ENCODE measurements around the gene MTARC2.

The MTARC2 gene

GRCh38 chr1:220803401-220804201, 55.5 kb downstream of the MTARC2 start:
- peak; percentile 58 for TF ChIP-seq CTCF (IDR thresholded peaks at IDR 0.05; ENCODE audit: extremely low read depth, missing control alignments)
- no peak for DNase-seq (ENCODE audit: low spot score)

- TF ChIP-seq CTCF (IDR thresholded peaks at IDR 0.05; ENCODE audit: extremely low read depth, missing control alignments) = no peak
- no peak for DNase-seq (ENCODE audit: low spot score)
Measured at GRCh38 chr1:220804202-220804586, 56.1 kb downstream of the MTARC2 start.

GRCh38 chr1:220806408-220806807, 58.3 kb downstream of the MTARC2 start:
- no peak for TF ChIP-seq CTCF (IDR thresholded peaks at IDR 0.05; ENCODE audit: extremely low read depth, missing control alignments)

GRCh38 chr1:220807726-220808125, 59.6 kb downstream of the MTARC2 start:
- no peak for TF ChIP-seq CTCF (IDR thresholded peaks at IDR 0.05; ENCODE audit: extremely low read depth, missing control alignments)
- no peak for DNase-seq (ENCODE audit: low spot score)

More at GRCh38 chr1:220806408-220806807, 58.3 kb downstream of the MTARC2 start:
- no peak for DNase-seq (ENCODE audit: low spot score)

GRCh38 chr1:220808345-220809186, 60.4 kb downstream of the MTARC2 start:
- no peak for DNase-seq (ENCODE audit: low spot score)
- TF ChIP-seq CTCF (IDR thresholded peaks at IDR 0.05; ENCODE audit: extremely low read depth, missing control alignments) = no peak

- TF ChIP-seq CTCF (IDR thresholded peaks at IDR 0.05; ENCODE audit: extremely low read depth, missing control alignments) = no peak
- DNase-seq (ENCODE audit: low spot score) = no peak
Measured at GRCh38 chr1:220809187-220809550, 61.0 kb downstream of the MTARC2 start.

GRCh38 chr1:220809704-220810103, 61.6 kb downstream of the MTARC2 start:
- no peak for DNase-seq (ENCODE audit: low spot score)
- TF ChIP-seq CTCF (IDR thresholded peaks at IDR 0.05; ENCODE audit: extremely low read depth, missing control alignments) = no peak
